Astrocyte (in vitro differentiated cells and primary cell): ENCODE data around the gene FSD1.

ENCODE experiments used
- EZH2 ChIP-seq: IDR thresholded peaks from 2 replicates; pipeline ENCODE4 v1.6.1; 2012; ENCODE audit warnings: mild to moderate bottlenecking, low read length, inconsistent platforms; ENCODE audit not compliant: insufficient read depth
- TF ChIP-seq, protein P1 (sequence below): IDR thresholded peaks from 2 replicates; pipeline ENCODE4 v1.5.1; 2011; ENCODE audit warnings: low read depth, mild to moderate bottlenecking, inconsistent platforms, low read length, moderate library complexity; ENCODE audit not compliant: insufficient read depth

DNA sequence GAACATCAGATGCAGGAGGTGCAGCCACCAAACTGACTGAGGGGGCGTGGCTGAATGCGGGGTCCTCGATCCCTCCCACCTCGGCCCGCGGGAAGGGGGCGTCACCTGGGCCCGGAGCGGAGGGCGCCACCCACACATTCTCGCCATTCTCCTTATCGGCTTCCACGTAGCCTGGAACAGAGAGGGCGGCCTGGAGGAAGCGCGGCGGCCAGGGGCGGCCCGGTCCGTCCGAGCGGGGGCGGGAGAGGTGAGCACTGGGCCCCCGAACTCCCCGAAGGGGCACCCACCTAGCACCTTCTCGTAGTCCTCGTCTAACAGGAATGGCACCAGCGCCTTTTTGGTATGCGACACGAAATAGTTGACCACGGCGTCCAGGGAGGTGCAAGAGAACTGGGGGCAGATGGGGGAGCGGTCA, 22.4 kb downstream of the FSD1 start:
- TF ChIP-seq, protein P1, sequence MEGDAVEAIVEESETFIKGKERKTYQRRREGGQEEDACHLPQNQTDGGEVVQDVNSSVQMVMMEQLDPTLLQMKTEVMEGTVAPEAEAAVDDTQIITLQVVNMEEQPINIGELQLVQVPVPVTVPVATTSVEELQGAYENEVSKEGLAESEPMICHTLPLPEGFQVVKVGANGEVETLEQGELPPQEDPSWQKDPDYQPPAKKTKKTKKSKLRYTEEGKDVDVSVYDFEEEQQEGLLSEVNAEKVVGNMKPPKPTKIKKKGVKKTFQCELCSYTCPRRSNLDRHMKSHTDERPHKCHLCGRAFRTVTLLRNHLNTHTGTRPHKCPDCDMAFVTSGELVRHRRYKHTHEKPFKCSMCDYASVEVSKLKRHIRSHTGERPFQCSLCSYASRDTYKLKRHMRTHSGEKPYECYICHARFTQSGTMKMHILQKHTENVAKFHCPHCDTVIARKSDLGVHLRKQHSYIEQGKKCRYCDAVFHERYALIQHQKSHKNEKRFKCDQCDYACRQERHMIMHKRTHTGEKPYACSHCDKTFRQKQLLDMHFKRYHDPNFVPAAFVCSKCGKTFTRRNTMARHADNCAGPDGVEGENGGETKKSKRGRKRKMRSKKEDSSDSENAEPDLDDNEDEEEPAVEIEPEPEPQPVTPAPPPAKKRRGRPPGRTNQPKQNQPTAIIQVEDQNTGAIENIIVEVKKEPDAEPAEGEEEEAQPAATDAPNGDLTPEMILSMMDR, result no peak
- TF ChIP-seq EZH2, result no peak
